ENCODE results near the gene MDFI. TPM values are rescaled to one million over a fixed set of nuclear protein-coding genes. Genes with fewer than 3 reads are reported as not detected.

The MDFI gene
- total RNA-seq, 1 donor from 2014 or later: 67.7 TPM

DNA sequence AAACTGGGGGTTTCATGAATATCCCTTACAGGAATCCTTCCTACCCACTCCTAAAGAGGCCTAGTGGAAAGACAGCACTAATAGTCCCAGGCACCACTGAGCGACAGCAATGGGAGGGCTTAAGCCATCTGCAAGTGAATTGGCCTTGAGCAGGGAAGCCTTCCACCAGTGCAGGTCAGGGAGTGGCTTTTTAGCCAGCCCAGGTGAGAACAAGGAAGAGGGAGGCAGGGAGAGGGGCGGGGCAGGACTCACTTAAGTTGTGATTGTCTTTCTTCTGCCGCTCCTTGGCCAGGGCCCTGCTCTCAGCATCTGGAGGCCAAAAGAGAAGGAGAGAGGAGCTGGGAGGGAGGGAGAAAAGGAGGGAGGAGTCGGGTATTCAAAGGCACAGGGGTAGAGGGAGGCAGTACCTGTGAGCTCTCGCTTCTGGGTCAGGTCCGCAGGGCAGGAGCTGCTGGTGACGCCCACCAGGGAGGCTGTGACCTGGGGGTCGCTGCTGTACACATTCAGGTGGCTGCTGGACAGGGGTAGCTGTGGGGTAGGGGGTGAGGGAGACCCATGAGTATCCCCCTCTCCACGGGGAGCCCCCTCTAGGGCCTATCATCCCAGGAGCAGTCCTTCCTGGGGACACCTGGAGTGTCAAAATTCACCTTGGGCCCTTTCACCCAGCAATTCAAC is 49.4 kb downstream of the MDFI start:
- DNase-seq (ENCODE audit: low spot score): no peak

GRCh38 chr6:41688256-41688965 is 50.1 kb downstream of the MDFI start:
- DNase-seq (ENCODE audit: low spot score): no peak

GRCh38 chr6:41689171-41690008 is 51.1 kb downstream of the MDFI start:
- DNase-seq (ENCODE audit: low spot score): no peak

GRCh38 chr6:41690541-41691330 is 52.5 kb downstream of the MDFI start:
- no peak for DNase-seq (ENCODE audit: low spot score)

DNA sequence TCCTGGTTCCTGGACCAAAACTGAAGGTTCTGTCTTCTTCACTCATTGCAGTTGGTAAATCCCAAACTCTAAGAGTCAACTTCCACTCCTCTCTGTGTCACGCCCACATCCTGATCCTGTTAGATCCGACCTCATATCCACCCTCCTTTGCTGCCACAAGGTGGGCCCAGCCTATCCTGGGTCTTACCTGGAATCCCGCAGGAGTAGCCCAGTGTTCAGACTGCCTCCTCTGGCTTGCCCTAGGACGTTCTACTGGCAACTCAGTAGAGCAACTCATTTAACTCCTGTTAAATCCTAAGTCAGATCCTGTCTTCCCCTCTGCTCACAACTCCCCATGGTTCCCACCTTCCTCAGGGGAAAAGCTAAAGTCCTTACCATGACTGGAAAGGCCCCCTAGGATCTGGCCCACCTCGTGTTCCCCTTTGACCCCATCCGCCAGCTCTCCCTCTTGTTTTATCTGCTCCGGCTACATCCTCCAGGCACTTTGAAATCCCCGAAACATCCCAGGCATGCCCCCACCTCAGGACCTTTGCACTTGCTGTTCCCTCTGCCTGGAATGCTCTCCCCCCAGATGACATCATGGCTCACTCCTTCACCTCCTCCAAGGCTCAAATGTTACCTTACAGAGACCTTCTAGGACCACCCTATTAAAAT is 53.3 kb downstream of the MDFI start:
- DNase-seq (ENCODE audit: low spot score): no peak

DNA sequence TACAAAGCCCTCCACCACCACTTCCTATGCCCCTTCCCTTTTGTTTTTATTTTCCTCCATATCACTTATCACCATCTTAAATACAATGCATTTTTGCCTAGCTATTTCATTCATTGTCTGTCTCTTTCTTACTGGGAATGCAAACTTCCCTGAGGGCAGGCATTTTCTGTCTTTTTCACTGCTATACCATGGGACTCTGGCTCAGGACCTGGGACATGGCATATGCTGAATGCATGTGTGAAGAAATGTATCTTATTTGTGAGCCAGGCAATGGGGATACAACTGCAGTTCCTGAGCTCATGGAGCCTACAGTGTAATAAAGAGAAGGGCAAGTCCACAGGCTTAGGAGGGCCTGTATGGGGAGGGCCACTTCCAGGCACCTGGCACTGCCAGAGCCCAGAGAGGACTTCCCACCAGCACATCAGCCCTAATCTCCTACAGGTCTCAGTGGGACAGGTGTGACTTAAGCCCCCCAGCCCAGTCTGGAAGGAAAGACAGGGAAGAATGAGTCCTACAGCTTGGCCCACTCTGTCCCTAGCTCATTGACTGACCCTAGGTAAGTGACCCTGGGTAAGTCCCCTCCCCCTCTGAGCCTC is 53.9 kb downstream of the MDFI start:
- DNase-seq (ENCODE audit: low spot score): no peak

DNA sequence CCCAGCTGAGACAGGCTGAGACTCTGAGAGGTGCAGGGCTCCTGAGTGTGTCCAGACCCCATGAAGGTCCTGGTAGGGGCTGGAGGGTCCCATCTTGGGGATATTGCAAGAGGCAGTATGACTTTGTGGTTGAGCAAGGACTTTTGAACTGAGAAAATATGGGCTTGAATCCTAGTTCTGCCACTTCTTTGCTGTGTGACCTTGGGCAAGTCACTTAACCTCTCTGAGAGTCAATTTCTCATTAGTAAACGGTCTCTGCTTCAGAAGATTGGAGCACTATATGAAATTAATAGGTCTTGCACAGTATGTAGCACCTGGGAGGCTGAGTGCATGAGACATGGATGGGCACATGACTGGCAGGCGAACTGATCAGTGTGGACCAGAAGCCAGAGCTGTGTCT is 54.5 kb downstream of the MDFI start:
- DNase-seq (ENCODE audit: low spot score): no peak

DNA sequence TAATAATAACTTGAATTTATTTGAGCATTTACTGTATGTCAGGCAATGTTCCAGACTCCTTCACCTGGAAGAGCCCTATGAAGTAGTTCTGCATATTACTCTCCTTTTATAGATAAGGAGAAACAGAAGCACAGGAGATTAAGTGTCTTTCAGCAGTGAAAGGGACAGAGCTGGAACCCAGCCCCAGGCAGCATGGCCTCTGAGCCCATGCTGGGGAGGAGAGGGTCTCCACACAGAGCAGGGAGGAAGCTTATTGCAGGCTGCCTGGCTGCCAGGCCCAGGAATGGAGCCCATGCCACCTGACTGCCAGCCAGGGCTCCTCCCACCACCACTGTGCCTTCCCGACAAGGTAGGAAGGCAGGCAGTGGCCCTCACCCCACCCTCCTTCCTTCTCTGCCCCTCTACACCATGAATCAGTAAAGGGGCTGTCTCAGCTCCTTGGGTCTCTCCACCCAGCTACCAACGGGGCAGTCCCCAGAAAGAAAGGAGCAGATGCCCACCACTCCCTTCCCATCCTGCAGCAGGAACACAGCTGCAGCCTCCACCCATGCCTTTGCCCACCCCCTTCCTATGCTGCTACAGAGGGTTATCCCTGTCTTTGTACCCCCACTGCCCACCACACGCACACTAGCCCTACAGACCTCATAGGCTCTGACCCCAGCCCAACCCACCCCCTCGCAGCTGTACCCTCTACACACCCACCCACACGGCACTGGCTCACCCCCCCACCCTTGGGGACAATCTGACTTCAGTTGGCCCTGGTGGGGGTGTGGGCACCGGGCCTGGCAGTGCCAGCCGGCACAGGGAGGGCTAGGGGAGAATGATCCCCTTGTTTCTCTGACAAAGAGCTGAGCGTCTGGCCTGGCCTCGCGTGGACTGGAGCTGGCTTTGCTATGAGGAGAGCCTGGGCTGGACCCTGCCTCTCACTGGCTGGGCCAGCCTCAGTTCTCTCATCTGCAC is 55.3 kb downstream of the MDFI start:
- DNase-seq (ENCODE audit: low spot score): no peak

DNA sequence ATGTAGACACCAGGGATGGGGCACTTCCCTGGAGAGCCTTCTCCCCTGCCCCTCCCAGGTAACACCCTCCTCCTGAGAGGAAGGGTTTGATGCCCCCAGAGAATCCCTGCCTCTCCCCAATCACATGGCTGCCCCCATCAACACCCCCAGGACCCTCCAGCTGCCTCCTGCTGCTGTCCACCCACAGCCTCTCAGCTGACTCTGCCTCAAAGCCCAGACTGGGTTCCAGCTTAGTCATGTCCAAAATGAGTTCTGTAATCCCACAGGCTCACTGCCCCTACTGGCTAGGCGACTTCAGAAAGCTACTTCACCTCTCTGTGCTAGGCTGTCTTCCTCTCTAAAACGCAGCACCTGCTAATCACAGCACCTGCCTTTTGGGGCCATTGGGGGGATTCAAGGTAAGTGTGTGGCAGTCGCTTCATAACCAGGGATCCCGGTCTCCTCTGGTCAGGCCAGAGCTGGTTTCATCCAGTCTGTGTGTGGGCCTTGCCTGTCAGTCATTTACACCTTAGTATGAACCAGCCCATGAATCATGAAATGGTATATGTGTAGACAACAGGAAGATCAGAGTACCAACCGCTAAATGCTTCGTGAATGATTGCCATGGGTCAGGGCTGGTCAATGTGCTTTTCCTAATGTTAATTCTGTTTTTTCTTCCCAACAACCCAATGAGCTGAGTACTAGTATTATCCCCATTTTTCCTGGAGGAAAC is 56.7 kb downstream of the MDFI start:
- no peak for DNase-seq (ENCODE audit: low spot score)

GRCh38 chr6:41695825-41696224 is 57.6 kb downstream of the MDFI start:
- no peak for DNase-seq (ENCODE audit: low spot score)

- DNase-seq (ENCODE audit: low spot score): no peak
Measured at GRCh38 chr6:41696788-41697187, 58.5 kb downstream of the MDFI start.

GRCh38 chr6:41697861-41698781 is 59.9 kb downstream of the MDFI start:
- peak; percentile 61 for DNase-seq (ENCODE audit: low spot score)

DNA sequence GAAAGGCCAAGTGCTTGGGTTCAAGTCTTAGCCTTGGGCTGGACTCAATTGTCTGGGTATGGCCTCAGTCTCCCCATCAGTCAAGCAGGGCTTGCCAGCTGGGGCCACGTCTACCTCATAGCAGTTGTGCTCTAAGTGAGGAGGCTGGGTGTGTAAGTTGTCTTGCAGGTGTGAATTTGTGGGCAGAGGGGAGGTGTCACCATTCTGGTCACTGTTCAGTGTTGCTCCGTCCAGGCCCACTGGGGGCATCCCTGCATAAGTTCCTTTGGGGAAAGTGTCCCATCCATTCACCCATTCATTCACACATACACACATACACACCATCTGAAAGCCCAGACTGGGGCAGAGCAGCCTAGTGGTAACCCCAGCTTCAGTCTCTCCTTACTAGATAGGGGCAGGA is 60.8 kb downstream of the MDFI start:
- no peak for DNase-seq (ENCODE audit: low spot score)

DNA sequence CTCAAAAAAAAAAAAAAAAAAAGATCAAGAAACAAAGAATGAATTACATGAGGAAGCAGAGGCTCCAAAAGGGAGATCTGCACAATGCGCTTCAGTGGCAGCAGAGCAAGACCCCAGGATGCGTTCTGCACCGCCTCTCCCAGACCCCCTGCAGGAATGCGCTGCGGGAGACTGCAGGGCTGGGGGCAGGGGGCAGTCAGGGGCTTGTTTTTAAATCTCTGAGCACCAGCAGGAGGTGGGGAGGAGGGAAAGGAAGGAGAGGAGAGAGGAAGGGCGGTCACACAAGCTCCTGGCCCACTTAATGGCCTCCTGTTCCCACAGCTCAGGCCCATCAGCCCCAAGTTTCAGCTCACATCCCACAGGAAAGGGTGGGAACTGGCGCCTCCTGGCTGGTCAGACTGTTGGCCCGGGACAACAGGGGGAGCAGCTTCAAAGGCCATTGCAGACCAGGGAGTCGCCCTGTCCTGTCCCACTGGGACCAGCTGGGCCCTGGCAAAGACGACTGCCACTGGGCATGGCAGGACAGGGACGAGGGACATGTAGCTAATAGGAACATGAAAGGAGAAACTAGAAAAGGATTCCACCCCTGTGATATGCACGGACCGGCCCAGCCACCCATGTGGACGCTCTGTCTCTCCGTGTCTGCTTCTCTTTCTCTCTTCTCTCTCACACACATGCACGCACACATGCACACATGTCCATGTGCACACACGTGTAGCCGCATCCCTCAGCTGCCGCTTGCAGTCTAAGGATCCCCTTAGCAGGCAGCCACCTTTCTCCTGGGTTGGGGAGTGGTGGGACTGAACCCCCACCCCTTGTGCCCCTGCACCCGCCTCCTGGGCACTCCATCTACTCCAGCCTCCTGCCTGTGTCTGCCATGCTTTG is 62.4 kb downstream of the MDFI start:
- no peak for DNase-seq (ENCODE audit: low spot score)

- DNase-seq (ENCODE audit: low spot score): no peak
Measured at GRCh38 chr6:41702089-41702745, 63.9 kb downstream of the MDFI start.

DNA sequence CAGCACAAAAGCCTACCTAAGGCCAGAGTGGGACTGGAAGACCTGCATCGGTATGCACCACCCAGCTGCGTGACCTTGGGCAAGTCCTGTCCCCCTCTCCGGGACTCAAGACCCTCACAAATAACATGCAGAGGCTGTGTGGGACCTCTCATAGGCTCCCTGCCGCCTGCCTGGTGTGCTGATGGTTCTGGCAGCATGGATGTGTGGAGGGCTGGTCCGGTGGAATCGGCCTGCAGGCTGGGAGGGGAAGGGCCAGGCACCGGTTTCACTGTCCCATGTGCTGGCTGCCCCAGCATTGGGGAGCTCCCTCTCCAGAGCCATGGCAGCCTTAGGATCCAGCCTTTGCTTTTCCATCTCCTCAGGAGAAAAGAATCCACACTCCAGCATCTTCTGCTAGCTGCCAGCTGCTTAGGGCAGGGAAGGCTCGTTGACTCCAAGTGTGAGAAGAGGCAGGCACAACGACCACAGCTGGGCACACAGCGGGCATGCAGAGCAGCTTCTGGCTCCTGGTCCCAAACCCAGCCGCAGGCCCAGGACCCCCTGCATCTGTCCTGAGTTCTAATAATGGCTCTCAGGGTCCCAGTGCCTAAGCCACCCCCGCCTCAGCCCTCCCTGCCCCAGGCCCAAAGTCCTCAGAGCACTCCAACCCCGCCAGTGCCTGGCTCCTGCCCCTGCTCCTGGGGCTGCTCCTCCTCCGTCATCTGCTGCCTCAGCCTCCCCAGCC is 64.7 kb downstream of the MDFI start:
- no peak for DNase-seq (ENCODE audit: low spot score)
